K562 (cell line): Measurements from ENCODE around the gene IFT22. TPM values are rescaled to one million over a fixed set of nuclear protein-coding genes. Genes with fewer than 3 reads are reported as not detected.

Source experiments
- CBX2 ChIP-seq: fragments of 200-600 bp; sonication (generic); IDR thresholded peaks from one replicate; pipeline ENCODE4 v1.6.1; 2012; ENCODE audit warnings: mild to moderate bottlenecking, low read length, inconsistent platforms; ENCODE audit not compliant: insufficient read depth, poor library complexity, severe bottlenecking
- ELF2 ChIP-seq: fragments of 250-450 bp; sonication (Bioruptor Pico); IDR thresholded peaks from 2 replicates; pipeline ENCODE4 v1.5.0; 2021; ENCODE audit warnings: mild to moderate bottlenecking
- ETV1 ChIP-seq: fragments of 450-650 bp; conservative IDR thresholded peaks from 2 replicates; pipeline ENCODE4 v1.6.1; 2016; ENCODE audit warnings: missing genetic modification characterization, control low read depth, low read depth, missing compliant biosample characterization
- ETV6 ChIP-seq, 3 experiments: fragments of 150-350 bp in 1 of 3; sonication (generic) in 1 of 3; formaldehyde crosslinking in 1 of 3; IDR thresholded peaks; 2 replicates each; pipeline versions ENCODE4 v1.6.1 to v1.8.0; 2014 to 2022; ENCODE audit warnings: borderline replicate concordance in 2 of 3, low read depth in 2 of 3, antibody characterized with exemption in 1 of 3, low read length in 1 of 3, mild to moderate bottlenecking in 1 of 3, missing genetic modification reagents in 1 of 3
- EWSR1 ChIP-seq: fragments of 450-650 bp; IDR thresholded peaks from 2 replicates; pipeline ENCODE4 v1.6.1; 2018; ENCODE audit warnings: borderline replicate concordance, mild to moderate bottlenecking, low read depth, moderate library complexity; ENCODE audit not compliant: partially characterized antibody
- FOXJ2 ChIP-seq: fragments of 200-800 bp; sonication (Bioruptor generic); IDR thresholded peaks from 2 replicates; pipeline ENCODE4 v1.6.1; 2016; ENCODE audit warnings: missing genetic modification characterization, missing compliant biosample characterization
- HMG20A ChIP-seq: fragments of 450-650 bp; formaldehyde crosslinking; conservative IDR thresholded peaks from 2 replicates; pipeline ENCODE4 v1.4.0; 2020; ENCODE audit warnings: mild to moderate bottlenecking, mixed read lengths
- MAX ChIP-seq: sonication (generic); formaldehyde crosslinking; IDR thresholded peaks from 2 replicates; pipeline ENCODE4 v1.9.0; 2022; ENCODE audit warnings: mild to moderate bottlenecking, missing genetic modification reagents
- MECOM ChIP-seq: fragments of 250-450 bp; sonication (Bioruptor Pico); IDR thresholded peaks from 2 replicates; pipeline ENCODE4 v1.8.0; 2022; ENCODE audit warnings: inconsistent platforms
- MEF2A ChIP-seq: IDR thresholded peaks from 2 replicates; pipeline ENCODE4 v1.6.1; 2011; ENCODE audit warnings: low read depth, mild to moderate bottlenecking, low read length, moderate library complexity; ENCODE audit not compliant: control insufficient read depth
- MTA2 ChIP-seq: fragments of 450-650 bp; IDR thresholded peaks from 2 replicates; pipeline ENCODE4 v1.6.1; 2016; ENCODE audit warnings: low read depth
- MTA3 ChIP-seq: fragments of 450-650 bp; formaldehyde crosslinking; IDR thresholded peaks from 2 replicates; pipeline ENCODE4 v1.6.1; 2017; ENCODE audit warnings: mild to moderate bottlenecking, borderline replicate concordance
- MXD1 ChIP-seq: fragments of 250-450 bp; sonication (Bioruptor Pico); IDR thresholded peaks from 2 replicates; pipeline ENCODE4 v1.8.0; 2021; ENCODE audit warnings: borderline replicate concordance, mild to moderate bottlenecking, moderate library complexity; ENCODE audit not compliant: poor library complexity, severe bottlenecking
- NBN ChIP-seq: fragments of 450-650 bp; IDR thresholded peaks from 2 replicates; pipeline ENCODE4 v1.6.1; 2016; ENCODE audit warnings: low read depth, mild to moderate bottlenecking
- NELFE ChIP-seq: IDR thresholded peaks from 2 replicates; pipeline ENCODE4 v1.6.1; 2011; ENCODE audit warnings: mild to moderate bottlenecking; ENCODE audit not compliant: insufficient read depth, insufficient read length
- PTRF ChIP-seq: fragments of 450-650 bp; IDR thresholded peaks from 2 replicates; pipeline ENCODE4 v1.6.1; 2016; ENCODE audit warnings: mild to moderate bottlenecking, missing genetic modification characterization, missing compliant biosample characterization
- PYGO2 ChIP-seq: fragments of 450-650 bp; IDR thresholded peaks from 2 replicates; pipeline ENCODE4 v1.6.1; 2016; ENCODE audit warnings: mild to moderate bottlenecking, missing genetic modification characterization, moderate library complexity, missing compliant biosample characterization
- SUPT5H ChIP-seq: fragments of 450-650 bp; IDR thresholded peaks from 2 replicates; pipeline ENCODE4 v1.6.1; 2016
- TCF15 ChIP-seq: fragments of 250-450 bp; sonication (Bioruptor Pico); IDR thresholded peaks from 2 replicates; pipeline ENCODE4 v1.8.0; 2022; ENCODE audit warnings: moderate library complexity, mild to moderate bottlenecking, inconsistent platforms
- UBTF ChIP-seq, 2 experiments: IDR thresholded peaks; 2 replicates each; pipeline ENCODE4 v1.6.1; 2012; ENCODE audit warnings: improper control_type of control experiment in 2 of 2, low read depth in 2 of 2, low read length in 2 of 2, borderline replicate concordance in 1 of 2
- ZBTB17 ChIP-seq: fragments of 450-650 bp; formaldehyde crosslinking; IDR thresholded peaks from 2 replicates; pipeline ENCODE4 v1.4.0; 2020; ENCODE audit warnings: mild to moderate bottlenecking
- ZC3H11A ChIP-seq: IDR thresholded peaks from 2 replicates; pipeline ENCODE4 v1.6.1; 2012; ENCODE audit warnings: low read depth, low read length, improper control_type of control experiment
- ZNF3 ChIP-seq: fragments of 250-450 bp; sonication (Bioruptor Pico); IDR thresholded peaks from 2 replicates; pipeline ENCODE4 v1.5.0; 2021; ENCODE audit warnings: mild to moderate bottlenecking, moderate library complexity
- ZNF354B ChIP-seq: fragments of 250-450 bp; sonication (Bioruptor Pico); IDR thresholded peaks from 2 replicates; pipeline ENCODE4 v1.4.0; 2020
- ZNF436 ChIP-seq: fragments of 250-450, 450-650 bp; sonication (Bioruptor Pico); formaldehyde crosslinking; IDR thresholded peaks from 2 replicates; pipeline ENCODE4 v1.7.0; 2020; ENCODE audit warnings: mild to moderate bottlenecking
- polyA plus RNA-seq, 8 experiments: library from polyadenylated mRNA; depleted of rRNA in 4 of 8; stranded (reverse) in 5 of 8; unstranded in 3 of 8; fragments of >200 nt; fragmentation: Nextera tagmentation in 2 of 8; fragmentation: Illumina TruSeq in 1 of 8; extraction: Ambion mirVana in 2 of 8; extraction: Trizol in 1 of 8; gene quantifications; 2 replicates each; pipeline versions ENCODE4 v1.2.1 to v1.2.3, GENCODE V29; 2011 to 2014; ENCODE audit warnings: inconsistent platforms in 1 of 8, missing spikeins in 1 of 8
- total RNA-seq, 7 experiments: library from RNA; depleted of rRNA in 6 of 7; stranded (reverse); fragments of >200 nt in 6 of 7; fragmentation: Illumina TruSeq in 2 of 7; extraction: Trizol in 2 of 7; gene quantifications; 2 replicates each; pipeline versions ENCODE4 v1.2.1 to v1.2.3, GENCODE V29; 2011 to 2021; ENCODE audit warnings: low replicate concordance in 1 of 7

IFT22 gene
- total and polyA plus RNA-seq, 9 of the 15 experiments (the other 6 are each of a cell fraction or from before 2014, with no cell fraction given), result 6.3 to 18.2 (median 7.7) TPM

- TF ChIP-seq ZNF354B (CRISPR knock-in tag) (no peak), MAX (CRISPR knock-in tag) (peak; percentile 43; the same call in 1 of the 2 replicates), MXD1 (CRISPR knock-in tag) (no peak), ZNF436 (CRISPR knock-in tag) (no peak), UBTF (IDR thresholded peaks at IDR 0.05; ENCODE audit: borderline replicate concordance in 1 of 2, low read depth in 2 of 2, low read length in 2 of 2) (no peak), FOXJ2 (peak; percentile 60; the same call in 1 of the 2 replicates), CBX2 (no peak), PTRF (no peak), MTA3 (no peak; the same call in 1 of the 2 replicates), NBN (no peak), MECOM (no peak), NELFE (no peak), ETV6 (IDR thresholded peaks at IDR 0.05; ENCODE audit: borderline replicate concordance in 1 of 2, low read depth in 2 of 2, low read length in 1 of 2) (no peak), ETV6 (CRISPR knock-in tag; IDR thresholded peaks at IDR 0.05; ENCODE audit: borderline replicate concordance) (no peak), PYGO2 (tag) (no peak), EWSR1 (no peak), SUPT5H (no peak), ZC3H11A (no peak), ELF2 (CRISPR knock-in tag) (no peak), HMG20A (CRISPR knock-in tag) (no peak), TCF15 (CRISPR knock-in tag) (no peak), MTA2 (peak; percentile 57; the same call in 1 of the 2 replicates), ZNF3 (CRISPR knock-in tag) (no peak), ZBTB17 (CRISPR knock-in tag) (no peak), ETV1 (tag) (0 out of 2 replicates have a peak, but pooled peaks have one; percentile 20), MEF2A (no peak)
Measured at GRCh38 chr7:101265622-101266516, 55.7 kb downstream of the IFT22 start (continued).
